ENCODE measurements around the gene TBK1.

Gene TBK1

DNA sequence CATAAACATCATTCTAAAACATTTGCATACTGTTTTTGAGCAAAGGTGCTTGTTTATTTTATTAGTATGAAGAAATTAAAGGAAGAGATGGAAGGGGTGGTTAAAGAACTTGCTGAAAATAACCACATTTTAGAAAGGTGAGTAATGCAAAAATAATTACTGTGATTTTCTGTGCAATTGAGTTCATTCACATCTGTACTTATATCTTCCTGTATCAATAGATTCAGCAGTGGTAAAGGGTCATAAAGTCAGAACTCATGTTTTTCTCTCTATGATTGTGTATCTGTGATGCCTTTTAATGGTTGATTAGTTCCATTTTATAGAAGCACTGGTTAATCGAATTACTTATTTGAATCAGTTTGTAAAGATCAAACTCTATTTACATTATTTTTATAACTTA, 46.0 kb downstream of the TBK1 start:
- TF ChIP-seq, protein P1, sequence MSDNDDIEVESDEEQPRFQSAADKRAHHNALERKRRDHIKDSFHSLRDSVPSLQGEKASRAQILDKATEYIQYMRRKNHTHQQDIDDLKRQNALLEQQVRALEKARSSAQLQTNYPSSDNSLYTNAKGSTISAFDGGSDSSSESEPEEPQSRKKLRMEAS (IDR thresholded peaks at IDR 0.05; ENCODE audit: low read depth, low read length): no peak
- TF ChIP-seq, protein P2, sequence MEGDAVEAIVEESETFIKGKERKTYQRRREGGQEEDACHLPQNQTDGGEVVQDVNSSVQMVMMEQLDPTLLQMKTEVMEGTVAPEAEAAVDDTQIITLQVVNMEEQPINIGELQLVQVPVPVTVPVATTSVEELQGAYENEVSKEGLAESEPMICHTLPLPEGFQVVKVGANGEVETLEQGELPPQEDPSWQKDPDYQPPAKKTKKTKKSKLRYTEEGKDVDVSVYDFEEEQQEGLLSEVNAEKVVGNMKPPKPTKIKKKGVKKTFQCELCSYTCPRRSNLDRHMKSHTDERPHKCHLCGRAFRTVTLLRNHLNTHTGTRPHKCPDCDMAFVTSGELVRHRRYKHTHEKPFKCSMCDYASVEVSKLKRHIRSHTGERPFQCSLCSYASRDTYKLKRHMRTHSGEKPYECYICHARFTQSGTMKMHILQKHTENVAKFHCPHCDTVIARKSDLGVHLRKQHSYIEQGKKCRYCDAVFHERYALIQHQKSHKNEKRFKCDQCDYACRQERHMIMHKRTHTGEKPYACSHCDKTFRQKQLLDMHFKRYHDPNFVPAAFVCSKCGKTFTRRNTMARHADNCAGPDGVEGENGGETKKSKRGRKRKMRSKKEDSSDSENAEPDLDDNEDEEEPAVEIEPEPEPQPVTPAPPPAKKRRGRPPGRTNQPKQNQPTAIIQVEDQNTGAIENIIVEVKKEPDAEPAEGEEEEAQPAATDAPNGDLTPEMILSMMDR (IDR thresholded peaks at IDR 0.05; ENCODE audit: low read depth, low read length): no peak
- TF ChIP-seq MYC (IDR thresholded peaks at IDR 0.05; ENCODE audit: low read depth, low read length) (no peak), POLR2A (IDR thresholded peaks at IDR 0.05; ENCODE audit: extremely low read depth, insufficient read length) (no peak)
- H3K4me3 ChIP-seq (ENCODE audit: low read depth, low read length): no peak overlapping the region
- no peak for DNase-seq (ENCODE audit: low read depth)

DNA sequence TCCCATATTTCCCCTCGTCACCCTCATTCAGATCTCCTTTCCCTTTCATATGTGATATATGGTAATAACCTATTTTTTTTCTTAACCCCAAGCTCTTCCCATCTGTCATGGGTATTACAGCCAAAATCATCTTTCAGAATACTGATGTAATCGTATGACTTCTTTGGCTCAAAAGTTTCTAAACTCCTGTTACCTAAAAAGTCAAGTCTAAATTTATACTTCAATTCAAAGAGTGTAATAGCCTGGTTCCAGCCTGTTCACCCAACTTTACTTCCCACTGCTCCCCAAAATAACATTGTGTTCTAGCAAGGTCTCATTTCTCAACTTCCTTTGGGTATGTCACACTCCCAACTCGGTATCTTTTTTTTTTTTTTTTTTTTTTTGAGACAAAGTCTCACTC, 48.5 kb downstream of the TBK1 start:
- H3K4me3 ChIP-seq (ENCODE audit: low read depth, low read length): no peak overlapping the region
- no peak for DNase-seq (ENCODE audit: low read depth)
- TF ChIP-seq, protein P1 (IDR thresholded peaks at IDR 0.05; ENCODE audit: low read depth, low read length): no peak
- TF ChIP-seq MYC (IDR thresholded peaks at IDR 0.05; ENCODE audit: low read depth, low read length): no peak
- TF ChIP-seq, protein P2 (IDR thresholded peaks at IDR 0.05; ENCODE audit: low read depth, low read length): no peak
- no peak for TF ChIP-seq POLR2A (IDR thresholded peaks at IDR 0.05; ENCODE audit: extremely low read depth, insufficient read length)

DNA sequence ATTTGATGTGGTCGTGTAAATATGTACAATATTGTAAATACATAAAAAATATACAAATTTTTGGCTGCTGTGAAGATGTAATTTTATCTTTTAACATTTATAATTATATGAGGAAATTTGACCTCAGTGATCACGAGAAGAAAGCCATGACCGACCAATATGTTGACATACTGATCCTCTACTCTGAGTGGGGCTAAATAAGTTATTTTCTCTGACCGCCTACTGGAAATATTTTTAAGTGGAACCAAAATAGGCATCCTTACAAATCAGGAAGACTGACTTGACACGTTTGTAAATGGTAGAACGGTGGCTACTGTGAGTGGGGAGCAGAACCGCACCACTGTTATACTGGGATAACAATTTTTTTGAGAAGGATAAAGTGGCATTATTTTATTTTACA, 49.6 kb downstream of the TBK1 start:
- DNase-seq (ENCODE audit: low read depth): no peak
- TF ChIP-seq, protein P1 (IDR thresholded peaks at IDR 0.05; ENCODE audit: low read depth, low read length): no peak
- TF ChIP-seq, protein P2 (IDR thresholded peaks at IDR 0.05; ENCODE audit: low read depth, low read length): no peak
- TF ChIP-seq POLR2A (IDR thresholded peaks at IDR 0.05; ENCODE audit: extremely low read depth, insufficient read length) (no peak), MYC (IDR thresholded peaks at IDR 0.05; ENCODE audit: low read depth, low read length) (no peak)
- no peak overlapping the region for H3K4me3 ChIP-seq (ENCODE audit: low read depth, low read length)

DNA sequence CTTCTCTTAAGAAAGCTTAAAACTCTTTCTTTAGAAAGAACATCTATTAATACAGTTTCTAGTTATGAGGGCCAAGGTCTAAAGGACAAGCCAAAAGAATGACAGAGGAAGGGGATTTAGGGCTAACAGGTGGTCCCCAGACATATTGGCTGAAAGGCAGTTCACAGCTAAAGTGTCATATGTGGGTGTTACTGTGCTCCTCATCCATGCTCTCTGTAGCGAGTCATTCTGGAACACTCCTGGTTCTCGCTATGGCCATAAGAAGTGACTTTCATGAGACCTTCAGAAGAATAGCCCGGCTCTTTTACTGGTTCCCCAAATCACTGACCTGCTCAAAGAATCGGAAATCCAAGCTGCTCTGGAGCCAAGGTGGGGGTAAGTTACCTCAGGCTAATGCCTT, 55.0 kb downstream of the TBK1 start:
- H3K4me3 ChIP-seq (ENCODE audit: low read depth, low read length): no peak overlapping the region
- TF ChIP-seq MYC (IDR thresholded peaks at IDR 0.05; ENCODE audit: low read depth, low read length): no peak
- TF ChIP-seq, protein P2 (IDR thresholded peaks at IDR 0.05; ENCODE audit: low read depth, low read length): no peak
- TF ChIP-seq, protein P1 (IDR thresholded peaks at IDR 0.05; ENCODE audit: low read depth, low read length): no peak
- no peak for TF ChIP-seq POLR2A (IDR thresholded peaks at IDR 0.05; ENCODE audit: extremely low read depth, insufficient read length)
- no peak for DNase-seq (ENCODE audit: low read depth)

DNA sequence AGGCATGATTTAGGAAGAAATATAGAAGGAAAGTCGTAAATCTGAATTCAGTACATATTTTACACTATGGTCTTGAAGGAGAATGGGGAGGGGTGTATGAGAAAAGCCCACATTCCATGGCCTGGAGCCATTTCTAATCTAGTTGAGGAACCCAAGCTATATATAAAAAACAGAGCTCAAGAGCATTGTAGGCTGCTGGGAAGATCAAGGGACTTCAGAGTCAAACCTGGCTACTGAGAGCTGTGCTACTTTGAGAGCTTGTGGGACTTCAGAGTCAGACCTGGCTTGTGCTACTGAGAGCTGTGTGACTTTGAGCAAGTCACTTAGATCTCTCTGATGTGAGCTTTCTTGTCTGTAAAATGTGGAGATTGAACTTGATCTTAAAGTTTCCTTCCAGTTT, 58.7 kb downstream of the TBK1 start:
- DNase-seq (ENCODE audit: low read depth): no peak
- TF ChIP-seq, protein P2 (IDR thresholded peaks at IDR 0.05; ENCODE audit: low read depth, low read length): no peak
- TF ChIP-seq, protein P1 (IDR thresholded peaks at IDR 0.05; ENCODE audit: low read depth, low read length): no peak
- no peak for TF ChIP-seq POLR2A (IDR thresholded peaks at IDR 0.05; ENCODE audit: extremely low read depth, insufficient read length)
- TF ChIP-seq MYC (IDR thresholded peaks at IDR 0.05; ENCODE audit: low read depth, low read length): no peak

DNA sequence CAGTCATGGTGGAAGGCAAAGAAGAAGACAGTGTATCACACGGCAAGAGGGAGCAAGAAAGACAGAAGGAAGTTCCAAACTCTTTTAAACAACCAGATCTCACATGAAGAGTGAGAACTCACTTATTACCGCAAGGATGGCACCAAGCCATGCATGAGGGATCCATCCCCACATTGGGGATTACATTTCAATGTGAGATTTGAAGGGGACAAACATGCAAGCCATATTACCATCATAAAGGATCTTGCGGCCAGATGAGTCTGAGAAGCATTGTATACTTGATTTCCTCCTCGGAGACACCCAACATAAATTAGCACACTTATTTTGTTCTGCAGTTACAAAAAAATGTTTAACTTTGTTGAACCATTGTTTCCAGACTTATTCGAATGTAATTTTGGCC, 66.5 kb downstream of the TBK1 start:
- DNase-seq (ENCODE audit: low read depth): no peak
- H3K4me3 ChIP-seq (ENCODE audit: low read depth, low read length): no peak overlapping the region
- TF ChIP-seq, protein P1 (IDR thresholded peaks at IDR 0.05; ENCODE audit: low read depth, low read length): no peak
- TF ChIP-seq MYC (IDR thresholded peaks at IDR 0.05; ENCODE audit: low read depth, low read length) (no peak), POLR2A (IDR thresholded peaks at IDR 0.05; ENCODE audit: extremely low read depth, insufficient read length) (no peak)
- TF ChIP-seq, protein P2 (IDR thresholded peaks at IDR 0.05; ENCODE audit: low read depth, low read length): no peak

More for the DNA sequence above, 58.7 kb downstream of the TBK1 start:
- H3K4me3 ChIP-seq (ENCODE audit: low read depth, low read length): no peak overlapping the region

All from NB4 (cell line).